Endometrial microvascular endothelial cells (primary cell): ENCODE data around the gene DNASE2. TPM values are rescaled to one million over a fixed set of nuclear protein-coding genes. Genes with fewer than 3 reads are reported as not detected.
"Not testable (repeated sequence)": the region's sequence is repeated elsewhere in the genome, so short reads cannot be mapped to it uniquely, and the experiment has no call there.

ENCODE experiments used
- in situ Hi-C: cut with HindIII; loops from 2 replicates; pipeline ENCODE4 v1.10.0; 2017; ENCODE audit warnings: low sequenced_read_pairs, low pct_unique_long_range_greater_than_20kb; ENCODE audit errors: inconsistent ontology term
- total RNA-seq: library from RNA; depleted of rRNA; stranded (reverse); fragments of >200 nt; gene quantifications from one replicate; pipeline ENCODE4 v1.2.3, GENCODE V29; 2015; ENCODE audit errors: inconsistent ontology term

Gene DNASE2
- total RNA-seq, 1 donor from 2014 or later: 35.1 TPM

DNA sequence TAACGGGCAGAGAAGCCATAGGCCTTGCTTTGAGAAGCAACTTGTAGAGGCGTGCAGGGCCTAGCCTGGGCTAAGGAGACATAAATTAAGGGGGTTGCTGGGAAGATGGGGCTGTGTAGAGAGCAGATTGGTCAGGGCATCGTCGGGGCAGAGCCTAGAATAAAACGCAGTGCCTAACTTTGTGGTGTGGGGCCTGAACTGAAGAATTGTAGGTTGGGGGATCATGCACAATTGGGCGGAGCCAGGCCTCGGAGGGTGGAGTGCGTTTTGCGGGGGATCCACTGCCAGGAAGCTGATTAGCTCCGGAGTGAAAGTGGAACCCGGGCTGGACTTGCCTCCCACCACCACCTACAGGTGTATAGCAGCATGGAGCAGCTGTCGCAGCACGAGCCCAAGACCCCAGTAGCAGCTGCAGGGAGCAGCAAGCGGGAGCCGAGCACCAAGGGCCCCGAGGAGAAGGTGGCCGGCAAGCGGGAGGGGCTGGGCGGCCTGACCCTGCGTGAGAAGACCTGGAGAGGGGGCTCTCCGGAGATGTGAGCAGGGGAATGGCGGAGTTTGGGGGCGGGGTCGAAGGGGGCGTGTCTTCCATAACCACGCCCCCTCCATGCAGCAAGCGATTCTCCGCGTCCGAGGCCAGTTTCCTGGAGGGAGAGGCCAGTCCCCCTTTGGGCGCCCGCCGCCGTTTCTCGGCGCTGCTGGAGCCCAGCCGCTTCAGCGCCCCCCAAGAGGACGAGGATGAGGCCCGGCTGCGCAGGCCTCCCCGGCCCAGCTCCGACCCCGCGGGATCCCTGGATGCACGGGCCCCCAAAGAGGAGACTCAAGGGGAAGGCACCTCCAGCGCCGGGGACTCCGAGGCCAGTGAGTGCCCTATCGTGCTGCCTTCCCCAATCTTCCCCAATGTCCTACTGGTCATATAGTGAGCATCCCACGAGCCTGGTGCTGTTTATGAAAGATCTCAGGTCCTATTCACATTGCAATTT, 13.8 kb downstream of the DNASE2 start:
- in situ Hi-C loops: no loop called here

DNA sequence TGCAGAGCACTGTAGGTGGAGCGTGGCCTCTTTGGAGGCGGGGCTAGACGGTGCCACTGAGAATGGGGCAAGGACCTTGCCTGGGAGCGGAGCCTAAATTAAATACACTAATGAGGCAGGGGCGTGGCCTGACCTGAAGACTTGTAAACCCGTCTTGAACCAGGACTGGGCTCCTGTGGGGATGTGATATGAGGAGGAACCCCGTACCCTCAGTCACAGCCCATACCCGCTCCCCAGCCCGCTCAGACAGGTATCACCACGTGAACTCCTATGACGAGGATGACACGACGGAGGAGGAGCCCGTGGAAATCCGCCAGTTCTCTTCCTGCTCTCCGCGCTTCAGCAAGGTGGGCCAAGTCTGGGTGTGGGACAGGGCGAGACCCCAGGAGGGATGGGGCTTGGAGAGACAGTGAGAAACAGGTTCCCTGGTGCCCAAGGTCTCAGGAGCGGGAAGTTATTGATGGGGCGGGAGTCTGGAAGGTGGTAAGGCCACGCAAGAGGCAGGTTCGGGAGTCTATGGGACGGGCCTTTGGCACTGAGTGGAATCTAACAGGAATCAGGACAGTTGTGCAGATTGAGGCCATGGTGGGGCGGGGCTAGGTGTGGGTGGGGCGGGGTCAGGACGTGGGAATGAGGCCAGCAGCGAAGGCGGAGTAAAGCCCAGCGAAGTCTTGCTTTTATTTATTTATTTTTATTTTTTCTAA, 14.7 kb downstream of the DNASE2 start:
- in situ Hi-C loops: no loop called here

DNA sequence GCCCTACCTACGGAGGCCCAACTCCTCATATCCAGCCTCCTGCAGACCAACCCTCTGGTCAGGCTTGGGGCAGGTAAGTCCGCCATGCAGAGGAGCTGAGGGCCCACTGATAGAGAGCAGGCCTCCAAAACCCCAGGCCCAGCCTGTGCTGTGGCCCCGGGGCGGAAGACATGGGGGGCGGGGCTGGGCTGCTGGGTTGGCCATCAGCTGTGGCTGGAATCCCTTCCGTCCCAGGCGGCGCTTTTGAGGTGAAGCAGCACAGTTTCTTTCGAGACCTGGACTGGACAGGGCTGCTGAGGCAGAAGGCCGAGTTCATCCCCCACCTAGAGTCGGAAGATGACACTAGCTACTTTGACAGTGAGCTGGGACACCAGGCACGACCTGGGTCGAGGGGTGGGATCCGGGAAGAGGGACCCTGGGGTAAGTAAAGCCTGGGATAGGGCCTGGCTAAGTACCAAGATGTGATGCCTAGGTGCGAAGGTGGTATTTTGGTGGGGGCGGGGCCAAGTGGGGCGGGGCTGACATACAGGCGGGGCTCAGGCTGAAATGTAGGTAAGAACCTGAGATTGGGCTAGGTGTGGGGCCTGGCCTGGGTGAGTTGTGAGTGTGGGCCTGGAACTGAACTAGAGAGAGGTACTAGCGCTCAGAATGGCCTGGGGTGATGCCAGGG, 15.4 kb downstream of the DNASE2 start:
- in situ Hi-C loops: no loop called here

- in situ Hi-C loops: no loop called here
Measured at GRCh38 chr19:12864721-12865715, 16.2 kb downstream of the DNASE2 start.

DNA sequence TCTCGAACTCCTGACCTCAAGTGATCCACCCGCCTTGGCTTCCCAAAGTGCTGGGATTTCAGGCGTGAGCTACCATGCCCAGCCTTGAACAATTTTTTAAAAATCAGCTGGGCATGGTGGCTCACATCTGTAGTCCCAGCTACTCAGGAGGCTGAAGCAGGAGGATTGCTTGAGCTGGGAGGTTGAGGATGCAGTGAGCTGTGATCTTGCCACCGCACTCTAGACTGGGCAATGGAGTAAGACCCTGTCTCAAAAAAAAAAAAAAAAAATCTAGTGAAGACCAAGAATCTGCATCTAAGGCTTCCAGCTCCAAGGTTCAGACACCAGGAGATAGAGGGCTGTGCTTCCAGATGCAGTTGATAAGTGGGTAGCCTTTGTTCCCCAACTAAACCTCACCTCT, 17.1 kb downstream of the DNASE2 start:
- in situ Hi-C loops: no loop called here

- in situ Hi-C loops: no loop called here
Measured at GRCh38 chr19:12859546-12859945, 21.7 kb downstream of the DNASE2 start.

DNA sequence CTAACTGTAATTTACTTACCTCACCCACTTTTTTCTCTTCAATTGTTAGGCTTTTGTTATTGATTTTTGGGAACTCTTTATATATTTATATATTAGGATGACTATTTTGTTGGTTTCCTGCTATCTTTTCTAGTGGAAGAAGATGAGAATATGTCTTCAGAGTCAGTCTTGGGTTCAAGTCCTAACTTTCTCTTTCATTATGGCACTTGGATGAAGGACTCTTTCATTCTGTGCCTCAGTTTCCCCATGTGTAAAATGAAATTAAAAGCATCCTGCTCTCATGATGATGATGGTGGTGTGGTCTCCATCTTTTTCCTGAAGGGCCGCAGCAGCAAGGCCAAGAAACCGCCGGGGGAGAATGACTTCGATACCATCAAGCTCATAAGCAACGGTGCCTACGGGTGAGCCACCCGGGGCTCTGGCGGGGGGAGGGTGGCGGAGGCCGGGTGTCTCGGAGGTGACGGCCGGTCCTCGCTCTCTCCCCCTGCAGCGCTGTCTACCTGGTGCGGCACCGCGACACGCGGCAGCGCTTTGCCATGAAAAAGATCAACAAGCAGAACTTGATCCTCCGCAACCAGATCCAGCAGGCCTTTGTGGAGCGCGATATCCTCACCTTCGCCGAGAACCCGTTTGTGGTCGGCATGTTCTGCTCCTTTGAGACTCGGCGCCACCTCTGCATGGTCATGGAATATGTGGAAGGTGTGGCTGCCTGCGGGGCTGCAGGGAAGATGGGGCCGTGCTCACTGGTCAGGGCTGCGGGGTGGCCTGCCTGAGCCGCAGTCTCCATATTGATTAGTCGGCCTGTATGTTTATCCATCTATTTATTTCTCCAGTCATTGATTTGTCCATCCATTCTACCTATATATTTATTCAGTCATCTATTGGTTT, 23.0 kb downstream of the DNASE2 start:
- in situ Hi-C loops: no loop called here

DNA sequence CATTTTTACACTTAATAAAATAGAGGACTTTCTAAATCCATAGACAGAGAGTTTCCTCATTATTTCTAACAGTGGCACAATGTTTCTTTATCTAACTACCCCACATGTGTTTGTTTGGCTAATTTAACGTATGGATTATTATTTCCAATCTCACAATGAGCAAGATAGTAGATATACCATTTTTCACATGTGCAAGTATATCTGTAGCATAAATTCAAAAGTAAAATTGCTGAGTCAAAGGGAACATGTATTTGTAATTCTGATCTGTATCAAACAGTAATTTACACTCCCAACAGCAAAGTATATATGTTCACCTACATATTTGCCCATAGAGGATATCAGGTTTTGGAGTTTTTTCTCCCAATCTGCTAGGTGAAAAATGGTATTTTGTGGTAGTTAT, 24.6 kb downstream of the DNASE2 start:
- in situ Hi-C loops: no loop called here

GRCh38 chr19:12847159-12848139, 33.8 kb downstream of the DNASE2 start:
- in situ Hi-C loops: no loop called here

DNA sequence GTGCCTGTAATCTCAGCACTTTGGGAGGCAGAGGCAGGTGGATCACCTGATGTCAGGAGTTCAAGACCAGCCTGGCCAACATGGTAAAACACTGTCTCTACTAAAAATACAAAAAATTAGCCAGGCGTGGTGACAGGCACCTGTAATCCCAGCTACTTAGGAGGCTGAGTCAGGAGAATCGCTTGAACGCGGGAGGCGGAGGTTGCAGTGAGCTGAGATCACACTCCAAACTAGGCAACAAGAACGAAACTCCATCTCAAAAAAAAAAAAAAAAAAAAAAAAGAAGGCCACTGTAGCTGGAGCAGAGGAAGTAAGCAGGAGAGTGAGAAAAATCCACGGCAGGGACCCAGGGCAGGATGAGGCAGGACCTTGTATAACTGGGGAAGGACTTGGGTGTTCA, 34.6 kb downstream of the DNASE2 start:
- in situ Hi-C loops: not testable (repeated sequence)

GRCh38 chr19:12843999-12844732, 37.1 kb downstream of the DNASE2 start:
- in situ Hi-C loops: no loop called here

DNA sequence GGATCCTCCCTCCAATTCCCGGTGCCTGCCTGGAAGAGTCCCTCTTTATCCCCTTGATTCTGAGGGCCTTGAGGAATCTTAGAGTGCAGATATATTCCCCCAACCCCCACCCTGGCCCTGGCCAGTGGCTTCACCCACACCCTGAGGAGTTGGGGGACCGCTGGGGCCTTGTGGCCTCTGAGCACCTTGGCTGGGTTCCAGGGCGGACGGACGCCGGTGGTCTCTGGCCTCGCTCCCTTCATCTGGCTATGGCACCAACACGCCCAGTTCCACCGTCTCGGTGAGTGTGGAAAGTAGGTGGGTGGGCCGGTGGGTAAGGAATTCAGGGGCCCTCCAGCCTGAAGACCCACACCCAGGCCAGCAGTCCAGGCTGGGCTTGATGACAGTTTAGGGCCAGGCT, 37.9 kb downstream of the DNASE2 start:
- in situ Hi-C loops: no loop called here

DNA sequence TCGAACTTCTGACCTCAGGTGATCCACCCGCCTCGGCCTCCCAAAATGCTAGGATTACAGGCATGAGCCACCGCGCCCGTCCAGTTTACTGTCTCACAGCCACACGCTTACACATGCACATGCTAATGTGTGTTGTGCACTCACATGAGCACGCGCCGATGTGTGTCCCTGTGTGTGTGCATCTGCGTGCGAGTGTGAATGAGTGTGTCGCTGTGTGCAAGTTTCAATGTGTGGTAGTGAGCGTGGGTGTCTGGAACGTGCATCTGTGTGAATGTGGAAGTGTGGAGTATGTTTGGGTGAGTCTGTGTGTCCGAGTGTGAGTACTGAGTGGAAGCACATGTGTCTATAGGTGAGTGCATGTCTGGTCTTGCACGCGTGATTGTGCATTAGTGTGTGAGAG, 38.7 kb downstream of the DNASE2 start:
- in situ Hi-C loops: no loop called here

DNA sequence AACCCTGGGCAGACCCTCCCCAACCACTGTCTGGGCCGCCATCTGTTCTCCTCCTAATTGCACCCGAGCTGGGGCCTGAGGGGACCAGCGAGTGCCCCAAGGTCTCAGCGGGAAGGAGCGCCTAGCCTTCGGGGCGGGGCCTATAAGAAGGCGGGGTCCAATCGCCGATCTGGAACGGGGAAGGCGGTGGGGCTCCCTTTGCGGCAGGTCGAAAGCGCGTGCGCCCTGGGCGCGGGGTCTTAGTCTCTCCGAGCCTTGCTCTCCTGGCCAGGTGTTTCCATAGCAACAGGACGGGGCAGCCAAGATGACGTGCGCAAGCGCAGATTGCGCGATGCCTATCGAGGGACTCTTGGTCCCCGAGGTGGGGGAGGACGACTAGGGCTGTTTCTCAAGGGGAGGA, 40.2 kb downstream of the DNASE2 start:
- in situ Hi-C loops: no loop called here

GRCh38 chr19:12840091-12841079, 40.9 kb downstream of the DNASE2 start:
- in situ Hi-C loops: no loop called here
